GM10248 (cell line): Measurements from ENCODE around the gene GIPC3.
A peak's percentile ranks its signal among the peaks of the same experiment; 100 is the strongest.
"Not testable (repeated sequence)": the region's sequence is repeated elsewhere in the genome, so short reads cannot be mapped to it uniquely, and the experiment has no call there.

Experiments
- CTCF ChIA-PET: fragments of 300-600 bp; sonication (Branson Sonifier 250); formaldehyde crosslinking; extraction: SDS; loops from one replicate; lab custom pipeline; 2021; ENCODE audit warnings: antibody characterized with exemption; lab: Yijun Ruan, JAX
- POLR2A ChIA-PET: fragments of 350-650 bp; sonication (Branson Sonifier 250); formaldehyde crosslinking; extraction: SDS; loops from one replicate; lab custom pipeline; 2020; ENCODE audit warnings: antibody characterized with exemption; lab: Yijun Ruan, JAX
- DNase-seq: peaks from one replicate; pipeline ENCODE4 v3.0.0; 2012; ENCODE audit errors: extremely low spot score
- CTCF ChIP-seq: IDR thresholded peaks from 2 replicates; pipeline ENCODE4 v1.5.1; 2012; ENCODE audit warnings: mild to moderate bottlenecking, low read depth; ENCODE audit errors: extremely low read depth, missing control alignments, control extremely low read depth

GIPC3 gene

GRCh38 chr19:3578390-3578789 is 6.9 kb upstream of the GIPC3 start:
- POLR2A ChIA-PET: no interaction called here
- no peak for DNase-seq
- no peak for TF ChIP-seq CTCF
- CTCF ChIA-PET: interaction anchor here (1.5 to 1.6 kb wide), 3 partner anchors 13 to 40 kb away, joined by 3 to 4 read pairs (median 3); no protein-coding TSS in a partner anchor

- TF ChIP-seq CTCF: no peak
- no peak for DNase-seq
- POLR2A ChIA-PET: no interaction called here
- CTCF ChIA-PET: no interaction called here
Observed at GRCh38 chr19:3580156-3580934, 4.9 kb upstream of the GIPC3 start.

- CTCF ChIA-PET: interaction anchor here (1.2 to 2.2 kb wide), 2 partner anchors 14 to 37 kb away, joined by 3 to 7 read pairs; no protein-coding TSS in a partner anchor
- POLR2A ChIA-PET: not testable (repeated sequence)
Observed at GRCh38 chr19:3581792-3582191, 3.5 kb upstream of the GIPC3 start.

GRCh38 chr19:3584036-3584802 is 1.1 kb upstream of the GIPC3 start:
- POLR2A ChIA-PET, DNase-seq: not testable (repeated sequence)
- CTCF ChIA-PET: interaction anchor here (1.4 to 1.9 kb wide), 2 partner anchors 24 to 36 kb away, joined by 5 to 6 read pairs; no protein-coding TSS in a partner anchor

More at GRCh38 chr19:3581792-3582191, 3.5 kb upstream of the GIPC3 start:
- not testable (repeated sequence) for DNase-seq

- DNase-seq: peak; percentile 70
- CTCF ChIA-PET: interaction anchor here (1.0 to 2.5 kb wide), 10 partner anchors 11 to 244 kb away, joined by 3 to 7 read pairs (median 4); no protein-coding TSS in a partner anchor
- POLR2A ChIA-PET: no interaction called here
- peak; percentile 44 for TF ChIP-seq CTCF
Observed at GRCh38 chr19:3586127-3586626, 899 bp downstream of the GIPC3 start.

- DNase-seq: no peak
- no peak for TF ChIP-seq CTCF
- ChIA-PET CTCF (interaction anchor here (1.0 to 2.5 kb wide), 6 partner anchors 11 to 243 kb away, joined by 3 to 7 read pairs (median 4); no protein-coding TSS in a partner anchor), POLR2A (no interaction called here)
Observed at GRCh38 chr19:3586707-3587346, 1.5 kb downstream of the GIPC3 start.

- no peak for DNase-seq
- no peak for TF ChIP-seq CTCF
- ChIA-PET POLR2A (no interaction called here), CTCF (interaction anchor here (1.4 kb wide), 1 partner anchor 15 kb away, joined by 3 read pairs; no protein-coding TSS in a partner anchor)
Observed at GRCh38 chr19:3589439-3589838, 4.2 kb downstream of the GIPC3 start.
